HG03457 (cell line): ENCODE data around the gene GPR17.

ENCODE experiments used
- ATAC-seq: cut with Tn5 transposase; IDR thresholded peaks from one replicate; pipeline ENCODE4 v1.9.1; 2021; ENCODE audit warnings: moderate number of reproducible peaks; ENCODE audit not compliant: unreplicated experiment

The GPR17 gene

GRCh38 chr2:127654084-127654837 is 8.3 kb downstream of the GPR17 start:
- ATAC-seq: no peak

GRCh38 chr2:127654838-127655175 is 8.9 kb downstream of the GPR17 start:
- ATAC-seq: no peak

- ATAC-seq: no peak
Measured at GRCh38 chr2:127655209-127656073, 9.5 kb downstream of the GPR17 start.

DNA sequence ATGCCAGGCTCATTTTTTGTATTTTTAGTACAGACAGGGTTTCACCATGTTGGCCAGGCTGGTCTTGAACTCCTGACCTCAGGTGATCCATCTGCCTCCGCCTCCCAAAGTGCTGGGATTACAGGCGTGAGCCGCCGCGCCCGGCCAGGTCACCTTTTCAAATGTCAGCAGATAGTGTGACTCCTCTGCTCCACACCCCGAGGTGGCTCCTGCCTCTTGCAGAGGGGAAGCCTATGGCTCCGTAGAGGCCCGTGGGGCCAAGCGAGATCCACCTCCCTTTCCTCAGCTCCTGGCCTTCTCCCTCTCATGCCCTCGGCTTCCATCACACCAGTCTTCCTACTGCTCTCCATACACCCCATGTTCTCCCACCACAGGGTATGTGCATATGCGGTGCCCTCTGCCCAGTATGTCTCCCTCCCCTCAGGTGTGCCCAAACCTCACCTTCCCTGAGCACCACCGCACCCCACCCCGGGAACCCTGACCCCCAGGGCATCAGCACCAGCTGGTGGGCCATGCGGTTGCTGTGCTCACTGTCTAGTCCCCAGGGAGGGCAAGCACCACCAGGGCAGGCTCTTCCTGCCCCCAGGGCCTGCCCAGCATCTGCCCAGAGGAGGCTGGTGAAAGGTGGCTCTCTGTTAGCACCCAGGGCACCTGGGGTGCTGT is 10.7 kb downstream of the GPR17 start:
- ATAC-seq: no peak

- ATAC-seq: no peak
Measured at GRCh38 chr2:127657232-127657595, 11.3 kb downstream of the GPR17 start.

GRCh38 chr2:127658146-127658545 is 12.2 kb downstream of the GPR17 start:
- ATAC-seq: no peak

GRCh38 chr2:127658641-127659407 is 12.9 kb downstream of the GPR17 start:
- no peak for ATAC-seq

DNA sequence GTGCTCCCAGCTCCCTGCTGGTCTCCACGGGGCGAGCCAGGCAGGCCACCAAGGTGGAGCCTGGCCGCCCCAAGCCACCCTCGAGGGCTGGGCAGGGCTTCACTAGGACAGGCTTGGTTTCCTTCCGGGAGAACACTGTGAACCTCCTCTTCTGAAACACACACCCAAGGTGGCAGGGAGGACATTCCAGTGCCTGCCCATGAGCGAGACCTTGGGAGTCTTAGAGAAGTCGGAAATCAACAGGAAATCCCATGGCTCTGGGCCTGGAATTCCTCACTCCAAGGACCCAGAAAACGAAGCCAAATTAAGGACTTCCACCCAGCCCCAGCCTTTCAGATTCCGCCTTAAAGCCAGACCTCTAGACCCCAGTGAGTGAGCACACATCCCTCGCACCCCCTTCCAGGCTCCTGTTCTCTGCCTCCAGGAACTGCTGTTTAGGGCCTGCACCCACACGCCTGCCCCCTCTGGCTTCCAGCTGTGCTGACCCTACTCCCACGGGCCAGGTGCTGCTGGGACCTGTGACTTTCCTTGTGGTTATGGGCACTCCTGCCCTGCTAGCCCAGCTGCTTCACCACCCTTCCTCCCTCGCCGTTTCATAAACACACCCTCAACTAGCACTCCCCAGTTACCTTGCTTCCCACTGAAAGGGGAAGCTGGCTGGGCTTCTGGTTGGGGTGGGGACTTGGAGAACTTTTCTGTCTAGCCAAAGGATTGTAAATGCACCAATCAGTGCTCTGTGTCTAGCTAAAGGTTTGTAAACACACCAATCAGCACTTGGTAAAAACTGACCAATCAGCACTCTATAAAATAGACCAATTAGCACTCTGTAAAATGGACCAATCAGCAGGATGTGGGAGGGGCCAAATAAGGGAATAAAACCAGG is 13.7 kb downstream of the GPR17 start:
- ATAC-seq: no peak

DNA sequence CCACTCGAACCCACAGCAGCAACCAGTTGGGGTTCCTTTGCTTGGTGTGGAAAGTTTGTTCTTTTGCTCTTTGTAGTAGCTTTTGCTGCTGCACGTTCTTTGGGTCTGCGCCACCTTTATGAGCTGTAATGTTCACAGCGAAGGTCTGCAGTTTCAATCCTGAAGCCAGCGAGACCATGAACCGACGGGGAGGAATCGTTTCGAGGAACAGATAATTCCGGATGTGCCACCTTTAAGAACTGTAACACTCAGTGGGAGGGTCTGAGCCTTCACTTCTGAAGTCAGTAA is 14.3 kb downstream of the GPR17 start:
- no peak for ATAC-seq

DNA sequence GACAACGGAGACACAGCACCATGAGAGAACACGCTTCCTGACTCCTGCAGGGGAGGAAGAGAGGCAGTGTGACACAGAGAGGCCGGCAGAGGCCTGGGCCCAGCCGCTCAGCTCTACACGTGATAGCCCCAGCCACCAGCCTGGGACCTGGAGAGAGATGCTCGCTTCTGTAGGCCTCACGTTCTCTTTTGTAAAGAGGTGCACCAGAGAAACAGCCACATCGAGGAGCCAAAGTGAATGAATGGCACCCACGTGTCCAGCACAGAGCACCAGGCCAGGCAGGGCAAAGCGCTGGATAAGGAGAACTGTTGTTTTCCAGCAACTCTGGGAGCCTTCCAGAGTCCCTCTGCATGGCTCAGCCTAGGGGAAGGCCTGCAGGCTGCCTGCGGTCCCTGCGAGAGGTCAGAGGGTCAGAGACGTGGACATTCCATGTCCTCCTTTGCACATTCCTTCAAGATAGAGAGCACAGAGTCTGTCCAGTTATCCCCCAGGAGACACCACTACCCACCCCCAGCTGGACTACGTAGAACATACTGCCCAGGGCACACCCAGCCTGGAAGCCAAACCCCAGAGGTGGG is 15.2 kb downstream of the GPR17 start:
- no peak for ATAC-seq

- no peak for ATAC-seq
Measured at GRCh38 chr2:127661949-127662510, 16.1 kb downstream of the GPR17 start.

GRCh38 chr2:127662937-127663565 is 17.1 kb downstream of the GPR17 start:
- ATAC-seq: no peak

GRCh38 chr2:127663566-127664064 is 17.7 kb downstream of the GPR17 start:
- no peak for ATAC-seq

GRCh38 chr2:127664065-127664894 is 18.3 kb downstream of the GPR17 start:
- no peak for ATAC-seq

DNA sequence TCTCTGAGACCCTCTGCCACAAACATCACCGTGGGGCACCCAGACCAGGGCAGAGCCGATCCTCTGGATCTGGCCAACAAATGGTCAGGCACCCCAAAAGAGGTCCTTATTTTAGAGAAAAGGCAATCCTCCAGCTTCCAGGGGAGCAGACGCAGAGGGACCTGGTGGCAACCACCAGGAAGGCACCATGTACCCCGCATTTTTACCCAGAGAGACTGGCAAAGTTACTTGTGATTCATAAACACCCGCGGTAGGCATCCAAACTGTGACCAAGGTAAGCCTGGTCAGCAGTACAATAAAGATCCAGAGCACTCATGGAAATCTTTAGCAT is 18.9 kb downstream of the GPR17 start:
- no peak for ATAC-seq

GRCh38 chr2:127665267-127665893 is 19.4 kb downstream of the GPR17 start:
- ATAC-seq: no peak

- ATAC-seq: no peak
Measured at GRCh38 chr2:127669056-127669455, 23.1 kb downstream of the GPR17 start.
